ENCODE results near the gene KCNQ1OT1. TPM values are rescaled to one million over a fixed set of nuclear protein-coding genes. Genes with fewer than 3 reads are reported as not detected.

Gene KCNQ1OT1
- total and polyA plus RNA-seq, 2 experiments from 2014 or later: 2.3 to 8.8 TPM

DNA sequence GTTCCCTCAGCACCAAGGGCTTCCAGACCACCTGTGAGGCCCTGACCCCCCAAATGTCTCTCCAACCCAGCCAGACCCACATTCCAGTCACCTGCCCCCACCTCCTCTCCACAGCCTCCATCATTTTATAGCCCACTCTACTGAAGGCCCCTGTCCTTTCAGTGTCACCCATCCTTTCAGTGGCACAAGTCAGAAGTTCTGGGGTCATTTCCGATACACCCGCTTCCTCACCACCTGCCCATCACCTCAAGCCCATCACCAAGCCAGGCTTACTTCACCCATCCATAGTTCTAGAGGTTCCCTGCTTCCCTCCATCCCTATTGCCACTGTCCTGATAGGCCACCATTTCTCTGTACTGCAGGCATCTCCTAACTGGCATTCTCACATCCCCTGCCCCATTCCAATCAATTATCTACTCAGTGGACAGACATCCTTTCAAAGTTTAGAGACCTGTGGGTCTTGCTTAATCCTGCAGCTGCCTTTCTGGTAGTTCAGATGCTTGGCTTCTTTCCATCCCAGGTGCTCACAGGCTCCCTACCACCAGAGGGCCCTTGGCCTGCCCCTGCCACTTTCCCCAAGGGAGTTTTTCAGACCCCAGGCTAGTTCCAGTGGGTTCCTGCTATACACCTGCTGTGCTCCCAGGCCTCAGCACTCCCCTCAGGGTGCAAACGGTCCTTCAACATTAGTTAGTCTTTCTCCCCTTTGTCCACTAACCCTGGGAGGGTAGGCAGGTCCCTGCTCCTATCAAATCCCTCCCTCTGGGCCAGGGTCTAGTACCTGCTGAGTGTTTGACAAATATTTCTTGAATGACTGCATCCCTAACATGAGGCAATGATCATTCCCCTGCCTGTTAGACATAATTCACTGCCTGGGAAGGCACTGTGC lies 7.6 kb downstream of the KCNQ1OT1 start:
- H3K4me3 ChIP-seq: no peak overlapping the region
- H3K4me1 ChIP-seq (ENCODE audit: low read depth): peaks cover 60% of the 10 kb centered on the region
- H3K27ac ChIP-seq: peak overlapping the region; percentile 26

DNA sequence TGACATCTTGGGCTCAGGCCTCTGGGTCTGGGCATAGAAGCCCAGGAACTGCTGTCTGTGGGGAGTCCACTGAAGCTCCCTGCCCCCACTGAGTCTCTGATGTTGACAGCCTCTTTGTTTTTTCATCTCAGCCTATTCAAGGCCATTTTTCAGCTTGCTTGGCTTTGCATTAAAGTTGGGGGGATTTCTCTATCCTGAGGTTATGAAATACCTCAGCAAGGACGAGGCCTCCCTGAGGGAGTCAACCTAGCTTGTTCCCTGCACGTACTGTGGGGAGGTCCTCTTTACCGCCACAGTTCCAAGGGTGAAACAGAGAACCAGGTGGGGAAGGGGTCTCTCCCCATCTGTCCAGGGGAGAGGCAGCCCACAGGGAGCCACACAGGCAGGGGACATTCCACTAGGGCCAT lies 8.4 kb downstream of the KCNQ1OT1 start:
- H3K36me3 ChIP-seq: no peaks in the 10 kb centered on the region

More for the DNA sequence above, 7.6 kb downstream of the KCNQ1OT1 start:
- Histone ChIP-seq H3K27me3 (no peaks in the 10 kb centered on the region), H3K36me3 (no peaks in the 10 kb centered on the region), H3K9me3 (ENCODE audit: low read depth) (no peaks in the 10 kb centered on the region)
- DNase-seq (ENCODE audit: low read depth in 1 of 2, low spot score in 1 of 2): peak in 1 of 2 donors; percentile 56
- TF ChIP-seq, protein P1, sequence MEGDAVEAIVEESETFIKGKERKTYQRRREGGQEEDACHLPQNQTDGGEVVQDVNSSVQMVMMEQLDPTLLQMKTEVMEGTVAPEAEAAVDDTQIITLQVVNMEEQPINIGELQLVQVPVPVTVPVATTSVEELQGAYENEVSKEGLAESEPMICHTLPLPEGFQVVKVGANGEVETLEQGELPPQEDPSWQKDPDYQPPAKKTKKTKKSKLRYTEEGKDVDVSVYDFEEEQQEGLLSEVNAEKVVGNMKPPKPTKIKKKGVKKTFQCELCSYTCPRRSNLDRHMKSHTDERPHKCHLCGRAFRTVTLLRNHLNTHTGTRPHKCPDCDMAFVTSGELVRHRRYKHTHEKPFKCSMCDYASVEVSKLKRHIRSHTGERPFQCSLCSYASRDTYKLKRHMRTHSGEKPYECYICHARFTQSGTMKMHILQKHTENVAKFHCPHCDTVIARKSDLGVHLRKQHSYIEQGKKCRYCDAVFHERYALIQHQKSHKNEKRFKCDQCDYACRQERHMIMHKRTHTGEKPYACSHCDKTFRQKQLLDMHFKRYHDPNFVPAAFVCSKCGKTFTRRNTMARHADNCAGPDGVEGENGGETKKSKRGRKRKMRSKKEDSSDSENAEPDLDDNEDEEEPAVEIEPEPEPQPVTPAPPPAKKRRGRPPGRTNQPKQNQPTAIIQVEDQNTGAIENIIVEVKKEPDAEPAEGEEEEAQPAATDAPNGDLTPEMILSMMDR (IDR thresholded peaks at IDR 0.05; ENCODE audit: low read depth, low read length): peak; percentile 20

DNA sequence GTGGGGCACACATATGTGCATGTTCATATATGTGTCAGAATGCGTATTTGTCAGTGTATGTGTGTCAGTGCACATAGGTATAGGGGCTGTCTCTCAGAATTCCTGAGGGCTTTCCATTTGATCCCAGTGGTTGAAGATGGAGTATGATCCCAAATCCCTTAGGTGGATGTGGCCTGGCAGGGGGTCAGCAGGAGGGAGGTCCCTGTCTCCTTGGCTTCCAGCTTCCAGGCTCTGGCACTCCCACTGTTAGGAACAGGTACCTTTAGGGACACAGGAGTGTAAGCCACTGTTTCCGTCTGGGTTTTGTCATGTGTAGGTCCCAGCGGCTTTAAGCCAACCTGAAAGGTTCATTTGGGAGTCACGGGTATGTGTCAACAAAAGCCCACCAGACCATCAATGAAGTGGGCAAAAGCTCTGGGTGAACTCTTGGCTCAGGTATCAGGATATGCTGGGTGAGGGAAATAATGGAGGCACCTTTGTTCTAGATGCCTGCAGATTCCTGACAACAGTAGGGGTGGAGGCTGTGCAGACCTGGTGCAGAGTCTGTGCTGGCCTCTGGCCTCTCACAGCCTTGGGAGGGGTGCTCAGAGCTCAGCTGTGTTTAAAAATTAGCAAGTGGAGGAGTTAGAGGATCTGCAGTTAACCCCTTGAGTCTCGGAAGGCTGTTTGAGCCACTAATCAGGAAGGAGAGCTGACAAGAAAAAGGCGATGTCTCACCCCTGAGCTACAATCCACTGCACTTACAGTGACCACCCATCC lies 9.0 kb downstream of the KCNQ1OT1 start:
- H3K27ac ChIP-seq: no peak overlapping the region
- no peaks in the 10 kb centered on the region for H3K27me3 ChIP-seq
- DNase-seq (ENCODE audit: low read depth in 1 of 2, low spot score in 1 of 2): no peak
- H3K36me3 ChIP-seq: no peaks in the 10 kb centered on the region
- TF ChIP-seq, protein P1 (IDR thresholded peaks at IDR 0.05; ENCODE audit: low read depth, low read length): no peak
- H3K9me3 ChIP-seq (ENCODE audit: low read depth): no peaks in the 10 kb centered on the region
- no peak overlapping the region for H3K4me3 ChIP-seq
- peaks cover 60% of the 10 kb centered on the region for H3K4me1 ChIP-seq (ENCODE audit: low read depth)

More for the DNA sequence above, 8.4 kb downstream of the KCNQ1OT1 start:
- H3K4me1 ChIP-seq (ENCODE audit: low read depth): peaks cover 60% of the 10 kb centered on the region
- no peaks in the 10 kb centered on the region for H3K27me3 ChIP-seq
- no peak overlapping the region for H3K4me3 ChIP-seq
- DNase-seq (ENCODE audit: low read depth in 1 of 2, low spot score in 1 of 2): no peak
- H3K27ac ChIP-seq: no peak overlapping the region
- no peaks in the 10 kb centered on the region for H3K9me3 ChIP-seq (ENCODE audit: low read depth)
- TF ChIP-seq, protein P1 (IDR thresholded peaks at IDR 0.05; ENCODE audit: low read depth, low read length): no peak

DNA sequence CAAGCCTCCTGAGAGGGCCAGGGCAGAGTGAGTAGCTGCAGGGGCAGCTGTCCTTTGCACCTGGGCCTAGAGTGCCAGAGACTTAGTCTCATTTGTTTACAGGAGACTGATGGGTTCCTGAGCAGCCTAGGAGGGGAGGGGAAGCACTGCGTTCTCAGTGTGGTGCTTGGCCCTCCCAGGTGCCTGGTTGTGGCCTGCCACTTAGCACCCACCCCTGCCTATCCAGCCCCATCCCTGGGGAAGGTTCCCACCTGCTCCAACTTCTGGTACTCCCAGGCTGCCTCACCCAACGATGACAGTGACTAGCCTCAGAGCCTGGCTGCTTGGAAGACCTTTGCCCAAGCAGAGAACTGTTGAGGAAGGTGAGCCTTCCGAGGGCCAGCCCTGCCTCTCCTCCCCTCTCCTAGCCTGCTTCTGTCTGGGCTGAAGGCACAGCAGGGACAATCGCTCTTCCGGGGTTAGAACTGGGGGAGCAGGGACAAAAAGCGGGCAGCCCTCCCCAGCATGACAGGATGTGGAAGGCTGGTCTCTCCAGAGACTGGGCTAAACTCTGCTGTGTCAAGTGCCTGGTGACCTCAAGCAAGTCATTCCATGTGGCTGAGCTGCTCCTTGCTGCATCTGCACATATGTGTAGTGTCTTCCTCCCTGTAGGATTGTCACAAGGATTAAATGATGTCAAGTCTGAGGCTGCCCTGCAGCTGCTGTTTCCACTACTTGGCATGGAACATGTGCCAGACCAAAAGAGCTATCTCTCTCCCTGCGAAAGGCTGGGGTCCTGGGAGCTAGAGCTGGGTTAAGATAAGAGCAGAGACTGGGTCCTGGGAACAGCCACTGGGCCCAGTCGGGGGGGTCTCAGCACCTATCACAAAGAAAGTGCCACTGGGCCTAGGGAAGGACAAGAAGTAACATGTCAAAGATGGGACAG lies 9.9 kb downstream of the KCNQ1OT1 start:
- H3K27me3 ChIP-seq: no peaks in the 10 kb centered on the region
- H3K4me1 ChIP-seq (ENCODE audit: low read depth): peaks cover 60% of the 10 kb centered on the region
- no peak overlapping the region for H3K27ac ChIP-seq
- TF ChIP-seq, protein P1 (IDR thresholded peaks at IDR 0.05; ENCODE audit: low read depth, low read length): no peak
- DNase-seq (ENCODE audit: low read depth in 1 of 2, low spot score in 1 of 2): no peak
- no peaks in the 10 kb centered on the region for H3K9me3 ChIP-seq (ENCODE audit: low read depth)
- no peak overlapping the region for H3K4me3 ChIP-seq
- no peaks in the 10 kb centered on the region for H3K36me3 ChIP-seq

All from cardiac muscle cell (in vitro differentiated cells and primary cell).